ENCODE data around the gene LRP1B. TPM values are rescaled to one million over a fixed set of nuclear protein-coding genes. Genes with fewer than 3 reads are reported as not detected.

LRP1B gene
- total RNA-seq, 1 experiment from 2014 or later, result 0.52 TPM

DNA sequence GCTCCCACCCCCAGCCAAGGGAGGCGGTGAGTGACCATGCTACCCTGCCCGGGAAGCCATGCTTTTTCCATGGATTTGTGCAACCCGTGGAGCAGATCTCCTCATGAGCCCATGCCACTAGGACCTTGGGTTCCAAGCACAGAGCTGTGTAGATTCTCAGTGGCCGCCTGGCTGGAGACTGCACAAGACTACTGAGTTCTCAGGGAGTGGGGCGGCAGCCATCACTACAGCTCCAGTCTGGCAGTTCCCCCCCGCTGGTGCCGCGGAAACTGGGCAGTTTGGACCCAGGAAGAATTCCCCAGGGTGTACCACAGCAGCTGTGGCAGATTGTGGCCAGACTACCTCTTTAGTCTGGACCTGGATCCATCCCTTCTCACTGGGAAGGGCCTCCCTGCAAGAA, 470.6 kb downstream of the LRP1B start:
- ATAC-seq (no peak), DNase-seq (ENCODE audit: low spot score) (no peak)
- no peaks in the 10 kb centered on the region for H3K27me3 Mint-ChIP-seq (ENCODE audit: low read depth)
- H3K4me1 Mint-ChIP-seq, result peaks cover 6% of the 10 kb centered on the region; the same call in 1 of the 2 replicates
- peaks cover 29% of the 10 kb centered on the region for H3K9me3 Mint-ChIP-seq
- no peak for TF ChIP-seq RORB (CRISPR knock-in tag; IDR thresholded peaks at IDR 0.05)
- no peak for TF ChIP-seq NR2C2 (CRISPR knock-in tag; IDR thresholded peaks at IDR 0.05)
- TF ChIP-seq FOXK1 (CRISPR knock-in tag; IDR thresholded peaks at IDR 0.05), result no peak
- peaks cover 15% of the 10 kb centered on the region; the same call in 1 of the 2 replicates for H3K36me3 Mint-ChIP-seq
- no peak overlapping the region for H3K27ac Mint-ChIP-seq
- POLR2A ChIA-PET, result no interaction called here
- CTCF ChIA-PET, result no interaction called here
- H3K4me3 Mint-ChIP-seq, result no peak overlapping the region

DNA sequence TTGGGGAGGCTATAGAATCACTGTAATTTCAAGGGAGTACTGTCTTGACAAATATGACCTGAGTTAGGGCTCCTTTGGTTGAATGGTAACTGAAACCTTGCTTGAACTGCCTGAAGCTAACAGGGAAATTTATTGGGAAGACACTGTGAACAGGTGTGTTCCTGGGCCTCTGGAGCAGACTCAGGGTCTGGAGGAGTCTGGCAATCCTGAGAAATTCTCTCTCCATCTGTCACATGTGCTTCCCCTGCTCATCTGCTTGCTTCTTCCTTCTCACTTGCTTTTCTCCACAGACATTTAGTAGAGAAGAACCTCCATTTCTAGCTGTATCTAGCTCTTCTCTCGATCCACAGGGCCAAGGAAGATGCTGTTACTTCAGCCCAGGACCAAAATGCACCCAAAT, 476.5 kb downstream of the LRP1B start:
- Mint-ChIP-seq H3K27ac (no peak overlapping the region), H3K4me1 (peaks cover 6% of the 10 kb centered on the region; the same call in 1 of the 2 replicates), H3K27me3 (ENCODE audit: low read depth) (no peaks in the 10 kb centered on the region), H3K4me3 (no peak overlapping the region), H3K36me3 (no peaks in the 10 kb centered on the region), H3K9me3 (peaks cover under 1% of the 10 kb centered on the region; the same call in 1 of the 2 replicates)
- ChIA-PET POLR2A (interaction anchor here (0.5 kb wide), 1 partner anchor 539 kb away, joined by 6 read pairs; no protein-coding TSS in a partner anchor), CTCF (no interaction called here)
- no peak for TF ChIP-seq NR1H2 (CRISPR knock-in tag; IDR thresholded peaks at IDR 0.05)
- TF ChIP-seq, protein P1, sequence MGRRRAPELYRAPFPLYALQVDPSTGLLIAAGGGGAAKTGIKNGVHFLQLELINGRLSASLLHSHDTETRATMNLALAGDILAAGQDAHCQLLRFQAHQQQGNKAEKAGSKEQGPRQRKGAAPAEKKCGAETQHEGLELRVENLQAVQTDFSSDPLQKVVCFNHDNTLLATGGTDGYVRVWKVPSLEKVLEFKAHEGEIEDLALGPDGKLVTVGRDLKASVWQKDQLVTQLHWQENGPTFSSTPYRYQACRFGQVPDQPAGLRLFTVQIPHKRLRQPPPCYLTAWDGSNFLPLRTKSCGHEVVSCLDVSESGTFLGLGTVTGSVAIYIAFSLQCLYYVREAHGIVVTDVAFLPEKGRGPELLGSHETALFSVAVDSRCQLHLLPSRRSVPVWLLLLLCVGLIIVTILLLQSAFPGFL (CRISPR knock-in tag; IDR thresholded peaks at IDR 0.05; ENCODE audit: borderline replicate concordance), result no peak
- TF ChIP-seq, protein P2, sequence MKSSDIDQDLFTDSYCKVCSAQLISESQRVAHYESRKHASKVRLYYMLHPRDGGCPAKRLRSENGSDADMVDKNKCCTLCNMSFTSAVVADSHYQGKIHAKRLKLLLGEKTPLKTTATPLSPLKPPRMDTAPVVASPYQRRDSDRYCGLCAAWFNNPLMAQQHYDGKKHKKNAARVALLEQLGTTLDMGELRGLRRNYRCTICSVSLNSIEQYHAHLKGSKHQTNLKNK (CRISPR knock-in tag; IDR thresholded peaks at IDR 0.05), result no peak
- TF ChIP-seq ATF1 (CRISPR knock-in tag; IDR thresholded peaks at IDR 0.05), result no peak
- TF ChIP-seq, protein P3, sequence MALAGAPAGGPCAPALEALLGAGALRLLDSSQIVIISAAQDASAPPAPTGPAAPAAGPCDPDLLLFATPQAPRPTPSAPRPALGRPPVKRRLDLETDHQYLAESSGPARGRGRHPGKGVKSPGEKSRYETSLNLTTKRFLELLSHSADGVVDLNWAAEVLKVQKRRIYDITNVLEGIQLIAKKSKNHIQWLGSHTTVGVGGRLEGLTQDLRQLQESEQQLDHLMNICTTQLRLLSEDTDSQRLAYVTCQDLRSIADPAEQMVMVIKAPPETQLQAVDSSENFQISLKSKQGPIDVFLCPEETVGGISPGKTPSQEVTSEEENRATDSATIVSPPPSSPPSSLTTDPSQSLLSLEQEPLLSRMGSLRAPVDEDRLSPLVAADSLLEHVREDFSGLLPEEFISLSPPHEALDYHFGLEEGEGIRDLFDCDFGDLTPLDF (CRISPR knock-in tag; IDR thresholded peaks at IDR 0.05), result no peak
- no peak for TF ChIP-seq TEAD4 (CRISPR knock-in tag; IDR thresholded peaks at IDR 0.05)
- TF ChIP-seq ETV6 (CRISPR knock-in tag; IDR thresholded peaks at IDR 0.05), result no peak
- DNase-seq (ENCODE audit: low spot score) (no peak), ATAC-seq (no peak)

DNA sequence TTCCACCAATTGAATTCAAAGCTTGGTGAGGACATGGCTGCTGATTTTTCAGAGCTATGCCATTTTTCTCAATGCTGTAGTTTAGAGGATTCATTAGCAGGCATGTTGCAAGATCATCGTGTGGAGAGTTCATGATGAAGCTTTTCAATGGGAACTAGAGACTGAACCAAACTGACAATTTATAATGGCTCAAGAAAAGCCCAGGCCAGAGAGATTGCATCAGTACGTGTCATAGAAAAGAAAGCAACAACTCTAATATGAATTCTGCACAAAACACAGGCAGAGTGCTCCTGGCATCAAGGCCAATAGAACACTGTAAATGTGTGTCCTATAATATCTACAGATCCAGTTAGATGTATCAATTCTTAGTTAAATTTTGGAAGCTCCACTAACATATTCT, 477.6 kb downstream of the LRP1B start:
- CTCF ChIA-PET, result no interaction called here
- Mint-ChIP-seq H3K27me3 (ENCODE audit: low read depth) (no peaks in the 10 kb centered on the region), H3K36me3 (no peaks in the 10 kb centered on the region), H3K27ac (no peak overlapping the region), H3K9me3 (no peaks in the 10 kb centered on the region), H3K4me3 (no peak overlapping the region), H3K4me1 (peaks cover 5% of the 10 kb centered on the region; the same call in 1 of the 2 replicates)
- ATAC-seq (no peak), DNase-seq (ENCODE audit: low spot score) (no peak)
- TF ChIP-seq, protein P4, sequence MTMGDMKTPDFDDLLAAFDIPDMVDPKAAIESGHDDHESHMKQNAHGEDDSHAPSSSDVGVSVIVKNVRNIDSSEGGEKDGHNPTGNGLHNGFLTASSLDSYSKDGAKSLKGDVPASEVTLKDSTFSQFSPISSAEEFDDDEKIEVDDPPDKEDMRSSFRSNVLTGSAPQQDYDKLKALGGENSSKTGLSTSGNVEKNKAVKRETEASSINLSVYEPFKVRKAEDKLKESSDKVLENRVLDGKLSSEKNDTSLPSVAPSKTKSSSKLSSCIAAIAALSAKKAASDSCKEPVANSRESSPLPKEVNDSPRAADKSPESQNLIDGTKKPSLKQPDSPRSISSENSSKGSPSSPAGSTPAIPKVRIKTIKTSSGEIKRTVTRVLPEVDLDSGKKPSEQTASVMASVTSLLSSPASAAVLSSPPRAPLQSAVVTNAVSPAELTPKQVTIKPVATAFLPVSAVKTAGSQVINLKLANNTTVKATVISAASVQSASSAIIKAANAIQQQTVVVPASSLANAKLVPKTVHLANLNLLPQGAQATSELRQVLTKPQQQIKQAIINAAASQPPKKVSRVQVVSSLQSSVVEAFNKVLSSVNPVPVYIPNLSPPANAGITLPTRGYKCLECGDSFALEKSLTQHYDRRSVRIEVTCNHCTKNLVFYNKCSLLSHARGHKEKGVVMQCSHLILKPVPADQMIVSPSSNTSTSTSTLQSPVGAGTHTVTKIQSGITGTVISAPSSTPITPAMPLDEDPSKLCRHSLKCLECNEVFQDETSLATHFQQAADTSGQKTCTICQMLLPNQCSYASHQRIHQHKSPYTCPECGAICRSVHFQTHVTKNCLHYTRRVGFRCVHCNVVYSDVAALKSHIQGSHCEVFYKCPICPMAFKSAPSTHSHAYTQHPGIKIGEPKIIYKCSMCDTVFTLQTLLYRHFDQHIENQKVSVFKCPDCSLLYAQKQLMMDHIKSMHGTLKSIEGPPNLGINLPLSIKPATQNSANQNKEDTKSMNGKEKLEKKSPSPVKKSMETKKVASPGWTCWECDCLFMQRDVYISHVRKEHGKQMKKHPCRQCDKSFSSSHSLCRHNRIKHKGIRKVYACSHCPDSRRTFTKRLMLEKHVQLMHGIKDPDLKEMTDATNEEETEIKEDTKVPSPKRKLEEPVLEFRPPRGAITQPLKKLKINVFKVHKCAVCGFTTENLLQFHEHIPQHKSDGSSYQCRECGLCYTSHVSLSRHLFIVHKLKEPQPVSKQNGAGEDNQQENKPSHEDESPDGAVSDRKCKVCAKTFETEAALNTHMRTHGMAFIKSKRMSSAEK (CRISPR knock-in tag; IDR thresholded peaks at IDR 0.05; ENCODE audit: borderline replicate concordance), result no peak
- TF ChIP-seq, protein P5, sequence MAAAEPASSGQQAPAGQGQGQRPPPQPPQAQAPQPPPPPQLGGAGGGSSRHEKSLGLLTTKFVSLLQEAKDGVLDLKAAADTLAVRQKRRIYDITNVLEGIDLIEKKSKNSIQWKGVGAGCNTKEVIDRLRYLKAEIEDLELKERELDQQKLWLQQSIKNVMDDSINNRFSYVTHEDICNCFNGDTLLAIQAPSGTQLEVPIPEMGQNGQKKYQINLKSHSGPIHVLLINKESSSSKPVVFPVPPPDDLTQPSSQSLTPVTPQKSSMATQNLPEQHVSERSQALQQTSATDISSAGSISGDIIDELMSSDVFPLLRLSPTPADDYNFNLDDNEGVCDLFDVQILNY (CRISPR knock-in tag; IDR thresholded peaks at IDR 0.05), result no peak
- TF ChIP-seq ETV6 (CRISPR knock-in tag; IDR thresholded peaks at IDR 0.05) (no peak), HMGA2 (CRISPR knock-in tag; IDR thresholded peaks at IDR 0.05) (no peak), GTF2I (CRISPR knock-in tag; conservative IDR thresholded peaks at IDR 0.05) (no peak), NR1H2 (CRISPR knock-in tag; IDR thresholded peaks at IDR 0.05) (no peak), TEAD1 (CRISPR knock-in tag; IDR thresholded peaks at IDR 0.05) (no peak), ZNF396 (CRISPR knock-in tag; IDR thresholded peaks at IDR 0.05; ENCODE audit: borderline replicate concordance) (no peak)
- TF ChIP-seq, protein P6, sequence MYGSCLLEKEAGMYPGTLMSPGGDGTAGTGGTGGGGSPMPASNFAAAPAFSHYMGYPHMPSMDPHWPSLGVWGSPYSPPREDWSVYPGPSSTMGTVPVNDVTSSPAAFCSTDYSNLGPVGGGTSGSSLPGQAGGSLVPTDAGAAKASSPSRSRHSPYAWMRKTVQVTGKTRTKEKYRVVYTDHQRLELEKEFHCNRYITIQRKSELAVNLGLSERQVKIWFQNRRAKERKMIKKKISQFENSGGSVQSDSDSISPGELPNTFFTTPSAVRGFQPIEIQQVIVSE (CRISPR knock-in tag; IDR thresholded peaks at IDR 0.05; ENCODE audit: borderline replicate concordance), result no peak
- POLR2A ChIA-PET, result no interaction called here

All from WTC11 (cell line).